Activated naive CD8-positive, alpha-beta T cell treated with anti-CD3 and anti-CD28 coated beads for 36 hours (primary cell): ENCODE results near the gene SAP30L. TPM values are rescaled to one million over a fixed set of nuclear protein-coding genes. Genes with fewer than 3 reads are reported as not detected.

ENCODE experiments used
- DNase-seq: peaks from one replicate; pipeline ENCODE4 v3.0.0; 2021
- H3K27ac Mint-ChIP-seq: one replicate; pipeline ENCODE4 v1.8.0; 2022; ENCODE audit warnings: mild to moderate bottlenecking, moderate library complexity, mixed read lengths
- H3K27me3 Mint-ChIP-seq: one replicate; pipeline ENCODE4 v1.8.0; 2022; ENCODE audit warnings: mild to moderate bottlenecking, mixed read lengths
- H3K36me3 Mint-ChIP-seq: one replicate; pipeline ENCODE4 v1.8.0; 2021; ENCODE audit warnings: mild to moderate bottlenecking, mixed read lengths
- H3K4me1 Mint-ChIP-seq: one replicate; pipeline ENCODE4 v1.8.0; 2021; ENCODE audit warnings: mixed read lengths
- H3K4me3 Mint-ChIP-seq: one replicate; pipeline ENCODE4 v1.8.0; 2022; ENCODE audit warnings: mild to moderate bottlenecking, moderate library complexity, mixed read lengths
- H3K9me3 Mint-ChIP-seq: one replicate; pipeline ENCODE4 v1.8.0; 2022; ENCODE audit warnings: mixed read lengths
- total RNA-seq, 2 experiments: library from RNA; stranded (reverse); gene quantifications; one replicate each; pipeline ENCODE4 v1.2.3, GENCODE V29; 2021

The SAP30L gene
- total RNA-seq, 2 experiments from 2014 or later: 24.8 to 25.8 TPM

DNA sequence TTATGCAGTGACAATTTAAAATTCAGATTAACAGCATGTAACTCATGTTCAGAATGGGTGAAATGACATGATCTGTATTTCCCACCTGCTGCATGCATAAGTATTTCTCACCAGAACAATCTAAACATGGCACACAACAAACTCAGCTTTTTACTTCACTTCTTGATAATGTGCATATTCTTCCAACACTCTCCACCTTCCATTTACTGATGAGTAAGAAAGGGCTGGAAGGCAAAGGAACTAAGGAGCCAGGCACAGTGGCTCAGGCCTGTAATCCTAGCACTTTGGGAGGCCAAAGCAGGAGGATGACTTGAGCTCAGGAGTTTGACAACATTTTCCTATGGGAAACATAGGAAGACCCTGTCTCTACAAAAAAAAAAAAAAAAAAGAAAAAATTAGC, 35.8 kb upstream of the SAP30L start:
- no peak for DNase-seq
- peaks cover 7% of the 10 kb centered on the region for H3K4me1 Mint-ChIP-seq
- H3K9me3 Mint-ChIP-seq: no peaks in the 10 kb centered on the region
- no peaks in the 10 kb centered on the region for H3K36me3 Mint-ChIP-seq
- no peak overlapping the region for H3K27ac Mint-ChIP-seq
- H3K27me3 Mint-ChIP-seq: no peaks in the 10 kb centered on the region
- no peak overlapping the region for H3K4me3 Mint-ChIP-seq

DNA sequence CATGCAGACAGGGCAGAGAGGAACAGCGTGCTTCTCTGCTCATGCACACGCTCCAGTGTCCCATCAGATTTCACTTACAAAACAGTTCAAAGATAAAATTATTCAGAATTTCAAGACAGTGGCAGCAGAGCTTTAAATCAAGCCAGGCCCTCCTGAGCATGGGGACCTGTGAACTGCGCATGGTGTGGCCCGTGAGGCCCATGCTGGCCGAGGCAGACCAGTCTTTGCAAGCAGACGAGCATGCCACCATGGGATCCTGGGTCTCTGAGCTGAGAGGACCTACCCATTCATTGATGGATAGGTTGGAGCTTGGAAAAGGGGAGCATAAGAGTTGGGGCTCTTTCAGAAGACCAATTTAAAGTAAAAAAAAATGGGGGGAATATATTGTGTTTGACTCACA, 35.0 kb upstream of the SAP30L start:
- DNase-seq: no peak
- no peaks in the 10 kb centered on the region for H3K27me3 Mint-ChIP-seq
- H3K36me3 Mint-ChIP-seq: no peaks in the 10 kb centered on the region

DNA sequence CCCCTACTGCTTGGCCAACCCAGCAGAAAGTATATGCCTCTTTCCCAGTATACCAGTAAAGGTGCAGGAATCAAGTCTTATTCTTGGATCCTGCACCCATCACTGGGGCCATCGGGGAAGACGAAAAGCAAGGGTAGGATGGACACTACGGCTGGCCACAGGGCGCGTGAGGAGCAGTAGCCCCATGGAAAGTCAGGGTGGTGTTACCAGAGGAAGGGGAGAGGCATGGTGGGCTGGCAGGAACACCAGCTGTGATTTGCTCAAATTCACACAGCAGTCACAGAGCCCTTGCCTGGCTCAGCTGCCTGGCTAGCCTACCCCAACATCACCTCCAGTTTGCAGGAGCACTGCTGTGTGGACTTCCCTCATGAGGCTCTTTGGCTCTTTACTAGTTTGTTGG, 34.5 kb upstream of the SAP30L start:
- Mint-ChIP-seq H3K27ac (no peak overlapping the region), H3K27me3 (no peaks in the 10 kb centered on the region), H3K4me1 (no peaks in the 10 kb centered on the region), H3K4me3 (no peak overlapping the region), H3K9me3 (no peaks in the 10 kb centered on the region), H3K36me3 (no peaks in the 10 kb centered on the region)
- no peak for DNase-seq

More for the DNA sequence above, 35.0 kb upstream of the SAP30L start:
- H3K27ac Mint-ChIP-seq: no peak overlapping the region
- no peaks in the 10 kb centered on the region for H3K9me3 Mint-ChIP-seq
- H3K4me3 Mint-ChIP-seq: no peak overlapping the region
- H3K4me1 Mint-ChIP-seq: no peaks in the 10 kb centered on the region

DNA sequence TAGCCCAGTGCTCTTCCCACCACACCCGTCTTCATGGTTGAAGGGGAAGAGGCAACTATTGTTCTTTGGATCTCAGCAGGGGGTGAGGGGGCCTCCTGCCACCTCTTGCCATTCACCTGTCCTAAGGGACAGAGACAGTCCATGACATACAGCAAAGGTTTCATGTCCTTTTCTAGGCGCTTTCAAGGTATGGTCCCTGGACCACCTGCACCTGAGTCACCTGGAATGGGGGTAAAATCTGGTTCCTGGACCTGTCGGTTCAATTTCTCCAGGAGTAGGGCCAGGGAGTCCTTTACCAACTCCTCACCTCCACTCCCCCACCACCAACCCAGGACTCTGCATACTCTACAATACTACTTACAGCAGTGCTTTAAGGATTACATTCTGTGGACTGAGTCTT, 33.5 kb upstream of the SAP30L start:
- H3K36me3 Mint-ChIP-seq: no peaks in the 10 kb centered on the region
- no peaks in the 10 kb centered on the region for H3K9me3 Mint-ChIP-seq
- no peak overlapping the region for H3K27ac Mint-ChIP-seq
- H3K4me3 Mint-ChIP-seq: no peak overlapping the region
- no peaks in the 10 kb centered on the region for H3K27me3 Mint-ChIP-seq
- no peaks in the 10 kb centered on the region for H3K4me1 Mint-ChIP-seq
- no peak for DNase-seq

DNA sequence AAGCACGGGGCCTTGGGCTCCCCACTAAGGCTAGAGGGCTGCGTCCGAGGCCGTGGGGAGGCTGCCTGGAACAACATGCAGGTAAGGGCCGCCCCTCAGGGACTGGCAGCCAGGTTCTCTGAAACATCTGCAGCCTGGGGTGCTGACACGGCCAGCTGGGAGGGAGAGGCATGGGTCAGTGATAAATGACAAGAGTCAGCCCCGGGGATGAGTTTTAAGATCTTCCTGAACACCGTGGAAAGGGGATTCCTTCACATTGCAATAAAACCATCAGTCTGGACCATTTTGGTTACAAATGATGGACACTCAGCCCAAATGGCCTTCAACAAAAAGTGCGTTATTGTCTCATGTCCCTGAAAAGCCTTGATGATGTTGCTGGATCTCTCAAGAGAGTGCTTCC, 32.9 kb upstream of the SAP30L start:
- Mint-ChIP-seq H3K36me3 (no peaks in the 10 kb centered on the region), H3K4me3 (no peak overlapping the region), H3K27me3 (no peaks in the 10 kb centered on the region), H3K27ac (no peak overlapping the region), H3K9me3 (no peaks in the 10 kb centered on the region), H3K4me1 (no peaks in the 10 kb centered on the region)
- no peak for DNase-seq

DNA sequence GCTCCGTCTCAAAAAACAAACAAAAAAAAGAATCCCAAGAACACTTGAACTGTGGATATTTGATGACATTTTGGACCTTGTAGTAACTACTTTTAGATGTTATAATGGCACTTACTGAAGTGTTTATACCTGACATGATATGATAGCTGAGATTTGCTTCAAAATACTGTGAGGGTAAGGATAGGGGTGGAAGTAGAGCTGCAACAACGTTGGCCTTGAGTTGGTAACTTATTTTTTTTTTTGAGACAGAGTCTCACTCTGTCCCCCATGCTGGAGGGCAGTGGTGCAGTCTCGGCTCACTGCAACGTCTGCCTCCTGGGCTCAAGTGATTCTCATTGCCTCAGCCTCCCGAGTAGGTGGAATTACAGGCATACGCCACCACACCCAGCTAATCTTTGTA, 30.7 kb upstream of the SAP30L start:
- Mint-ChIP-seq H3K9me3 (no peaks in the 10 kb centered on the region), H3K36me3 (no peaks in the 10 kb centered on the region)

DNA sequence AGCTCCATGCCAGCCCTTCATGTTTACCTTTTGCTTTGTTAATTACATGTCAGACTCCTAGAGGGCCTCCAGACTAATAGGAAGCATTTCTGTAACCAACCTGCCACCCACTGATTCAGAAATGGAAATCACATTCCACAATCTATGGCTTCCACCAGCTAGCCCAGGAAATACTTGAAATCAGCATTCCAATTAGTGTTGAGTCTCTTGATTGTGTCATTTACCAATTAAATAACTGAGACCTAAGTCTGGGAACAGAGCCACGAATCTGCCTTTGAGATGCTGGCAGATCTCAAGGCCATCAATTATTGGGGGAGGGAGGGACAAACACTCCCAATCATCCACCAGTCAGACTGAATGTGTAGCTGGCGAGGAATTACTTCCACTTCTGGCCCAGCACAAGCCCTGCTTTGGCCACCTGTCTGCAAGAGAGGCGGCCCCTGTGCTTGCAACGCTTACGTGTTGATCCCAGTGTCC, 27.4 kb upstream of the SAP30L start:
- no peaks in the 10 kb centered on the region for H3K4me1 Mint-ChIP-seq
- no peaks in the 10 kb centered on the region for H3K27me3 Mint-ChIP-seq
- H3K4me3 Mint-ChIP-seq: no peak overlapping the region
- peaks cover 17% of the 10 kb centered on the region for H3K36me3 Mint-ChIP-seq
- H3K9me3 Mint-ChIP-seq: peaks cover 4% of the 10 kb centered on the region
- DNase-seq: no peak
- no peak overlapping the region for H3K27ac Mint-ChIP-seq

More for the DNA sequence above, 30.7 kb upstream of the SAP30L start:
- no peaks in the 10 kb centered on the region for H3K27me3 Mint-ChIP-seq
- no peak overlapping the region for H3K27ac Mint-ChIP-seq
- no peaks in the 10 kb centered on the region for H3K4me1 Mint-ChIP-seq
- H3K4me3 Mint-ChIP-seq: no peak overlapping the region
- DNase-seq: no peak

DNA sequence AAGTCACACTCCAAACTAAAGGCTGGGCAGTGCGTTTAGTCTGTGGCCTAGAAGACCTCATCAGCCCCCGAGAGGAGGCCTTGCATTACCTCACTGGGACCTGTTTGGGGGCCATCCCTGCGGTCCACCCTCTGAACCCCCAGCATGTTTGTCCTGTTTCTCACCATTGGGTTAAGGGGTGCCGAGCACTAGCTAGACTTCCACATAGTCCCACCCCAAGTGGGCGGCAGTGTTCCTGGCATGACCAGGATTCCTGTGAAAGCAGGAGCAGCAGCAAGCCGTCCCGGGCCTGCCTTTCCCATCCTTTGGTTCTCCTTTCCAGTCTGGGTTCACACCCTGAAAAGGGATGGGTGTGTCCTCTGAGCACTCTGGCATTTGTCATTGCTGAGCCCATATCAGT, 26.6 kb upstream of the SAP30L start:
- no peak overlapping the region for H3K4me3 Mint-ChIP-seq
- H3K9me3 Mint-ChIP-seq: peaks cover 9% of the 10 kb centered on the region
- DNase-seq: no peak
- no peak overlapping the region for H3K27ac Mint-ChIP-seq
- H3K27me3 Mint-ChIP-seq: no peaks in the 10 kb centered on the region
- peaks cover 1% of the 10 kb centered on the region for H3K4me1 Mint-ChIP-seq
- H3K36me3 Mint-ChIP-seq: peaks cover 23% of the 10 kb centered on the region

DNA sequence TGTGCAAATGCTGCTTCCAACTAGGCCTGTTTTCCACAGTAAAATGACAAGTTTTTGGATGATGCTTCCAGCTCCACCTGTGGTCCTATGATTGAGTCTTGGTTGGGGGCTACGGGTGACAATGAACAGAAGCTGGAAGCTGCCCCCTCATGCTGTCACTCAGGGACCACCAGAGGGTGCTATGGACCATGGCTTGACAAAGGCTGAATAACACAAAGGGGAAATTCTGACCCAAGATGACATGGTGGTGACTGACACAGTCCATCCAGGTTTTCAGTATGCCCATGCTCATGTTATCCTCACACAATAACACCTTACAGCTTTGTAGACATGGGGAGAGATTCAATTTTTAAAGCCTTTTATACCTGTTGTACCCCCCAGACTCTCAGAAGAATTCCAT, 23.9 kb upstream of the SAP30L start:
- Mint-ChIP-seq H3K36me3 (peaks cover 31% of the 10 kb centered on the region), H3K4me1 (peaks cover 5% of the 10 kb centered on the region), H3K9me3 (peaks cover 9% of the 10 kb centered on the region)

DNA sequence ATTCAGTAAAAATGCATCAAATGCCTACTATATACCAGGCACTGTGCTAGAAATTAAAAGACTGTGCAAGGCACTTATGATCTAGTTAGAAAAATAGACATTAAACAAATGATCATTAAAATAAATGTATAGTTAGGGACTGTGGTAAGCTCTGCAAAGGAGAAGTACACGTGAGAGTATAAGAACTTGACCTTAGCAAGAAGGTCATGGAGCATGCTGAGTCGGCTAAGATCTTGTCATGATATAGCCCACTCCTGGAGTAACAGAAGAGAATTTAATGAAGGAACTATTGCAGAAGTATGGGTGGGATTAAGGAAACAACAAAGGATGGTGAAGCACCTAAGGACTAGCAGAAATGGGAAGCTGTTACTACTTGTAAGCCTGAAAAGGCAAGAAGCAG, 23.5 kb upstream of the SAP30L start:
- Mint-ChIP-seq H3K4me1 (peaks cover 5% of the 10 kb centered on the region), H3K9me3 (peaks cover 9% of the 10 kb centered on the region), H3K4me3 (no peak overlapping the region), H3K36me3 (peaks cover 35% of the 10 kb centered on the region), H3K27me3 (no peaks in the 10 kb centered on the region), H3K27ac (no peak overlapping the region)
- no peak for DNase-seq

More for the DNA sequence above, 23.9 kb upstream of the SAP30L start:
- Mint-ChIP-seq H3K4me3 (no peak overlapping the region), H3K27ac (no peak overlapping the region), H3K27me3 (no peaks in the 10 kb centered on the region)
- DNase-seq: peak; percentile 10

DNA sequence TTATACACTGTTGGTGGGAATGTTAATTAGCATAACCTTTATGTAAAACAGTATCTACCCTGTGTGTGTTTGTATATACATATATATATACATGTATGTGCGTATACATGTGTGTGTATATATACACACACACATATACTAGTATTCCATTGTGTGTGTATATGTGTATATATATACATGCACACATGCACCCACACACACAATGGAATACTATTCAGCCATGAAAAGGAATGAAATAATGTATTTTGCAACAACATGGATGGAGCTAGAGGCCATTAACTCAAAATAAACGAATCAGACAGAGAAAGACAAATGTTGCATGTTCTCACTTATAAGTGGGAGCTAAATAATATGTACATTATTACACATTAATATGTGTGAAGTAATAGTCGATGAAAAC, 17.6 kb upstream of the SAP30L start:
- peaks cover 7% of the 10 kb centered on the region for H3K4me1 Mint-ChIP-seq
- no peak overlapping the region for H3K4me3 Mint-ChIP-seq
- peaks cover 7% of the 10 kb centered on the region for H3K9me3 Mint-ChIP-seq
- no peaks in the 10 kb centered on the region for H3K27me3 Mint-ChIP-seq
- DNase-seq: no peak
- peaks cover 40% of the 10 kb centered on the region for H3K36me3 Mint-ChIP-seq
- no peak overlapping the region for H3K27ac Mint-ChIP-seq

DNA sequence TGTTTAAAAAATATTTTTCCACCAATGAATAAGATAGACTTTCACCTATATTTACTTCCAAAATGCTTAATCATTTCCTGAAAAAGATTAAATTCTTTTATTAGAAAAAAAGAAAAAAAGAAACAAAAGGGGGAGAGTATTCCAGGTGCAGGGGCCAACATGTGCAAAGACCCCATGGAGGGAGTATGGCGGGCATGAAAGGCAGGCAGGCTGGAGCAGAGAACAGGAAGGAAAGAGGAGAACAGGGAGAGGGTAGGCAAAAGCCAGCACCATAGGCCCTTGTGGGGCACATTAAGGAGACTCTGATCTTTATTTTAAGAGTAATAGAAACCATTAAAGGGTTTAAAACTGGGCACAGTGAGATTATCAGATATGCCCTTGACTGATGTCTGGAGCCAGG, 16.5 kb upstream of the SAP30L start:
- Mint-ChIP-seq H3K4me1 (peaks cover 6% of the 10 kb centered on the region), H3K9me3 (no peaks in the 10 kb centered on the region), H3K27me3 (no peaks in the 10 kb centered on the region), H3K27ac (no peak overlapping the region), H3K4me3 (no peak overlapping the region), H3K36me3 (peaks cover 36% of the 10 kb centered on the region)
- no peak for DNase-seq

DNA sequence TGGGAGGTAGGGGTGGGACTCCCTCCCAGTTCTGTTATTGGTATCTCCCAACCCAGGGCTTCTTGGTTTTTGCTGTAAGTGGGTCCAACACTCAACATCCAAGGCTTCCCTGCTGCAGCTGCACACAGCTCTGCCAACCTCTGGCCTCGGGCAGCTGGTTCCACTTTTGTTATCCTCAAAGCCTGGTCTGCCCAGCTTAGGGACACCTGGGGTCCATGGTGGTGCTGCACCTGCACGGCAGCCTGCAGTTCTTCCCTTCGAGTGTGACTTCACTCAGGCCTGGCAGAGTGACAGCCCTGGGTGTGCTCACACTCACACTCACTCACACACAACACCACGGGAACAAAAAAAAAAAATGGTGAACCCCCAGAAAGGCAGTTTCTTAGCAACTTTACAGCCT, 15.3 kb upstream of the SAP30L start:
- Mint-ChIP-seq H3K36me3 (peaks cover 31% of the 10 kb centered on the region), H3K9me3 (no peaks in the 10 kb centered on the region), H3K27me3 (no peaks in the 10 kb centered on the region), H3K4me3 (no peak overlapping the region), H3K27ac (no peak overlapping the region), H3K4me1 (peaks cover 2% of the 10 kb centered on the region)
- no peak for DNase-seq

DNA sequence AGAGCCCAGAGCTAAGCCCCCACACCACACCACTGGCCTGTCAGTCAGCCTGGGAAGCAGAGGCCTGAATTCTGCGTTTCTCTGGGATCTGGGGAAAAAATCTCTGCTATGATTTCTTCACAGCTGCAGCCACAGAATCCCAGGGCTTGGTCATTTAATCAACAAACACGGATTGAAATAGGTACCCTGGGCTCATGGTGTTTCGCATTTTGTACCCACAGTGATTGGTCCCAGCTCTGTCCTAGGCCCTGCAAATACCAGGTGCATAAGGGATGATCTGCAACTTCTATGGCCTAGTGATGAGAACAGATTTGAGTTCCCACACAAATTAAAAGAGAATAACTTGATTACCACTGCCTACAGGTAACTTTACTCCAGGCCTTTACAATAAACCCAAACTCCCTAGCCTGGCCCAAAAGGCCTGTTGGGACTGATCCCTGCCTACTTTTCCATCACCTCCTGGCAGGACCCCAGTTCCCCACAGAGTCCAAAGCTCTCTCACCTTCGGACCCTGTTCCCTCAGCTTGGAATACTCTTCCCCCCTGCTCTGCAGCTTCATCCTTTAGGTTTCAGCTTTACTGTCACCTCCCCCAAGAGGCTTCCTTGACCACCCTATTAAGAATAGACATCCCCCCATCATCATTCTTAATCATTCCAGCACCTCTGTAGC, 14.7 kb upstream of the SAP30L start:
- Mint-ChIP-seq H3K27ac (no peak overlapping the region), H3K4me1 (peaks cover 2% of the 10 kb centered on the region), H3K27me3 (no peaks in the 10 kb centered on the region), H3K9me3 (no peaks in the 10 kb centered on the region), H3K36me3 (peaks cover 35% of the 10 kb centered on the region), H3K4me3 (no peak overlapping the region)
- no peak for DNase-seq

DNA sequence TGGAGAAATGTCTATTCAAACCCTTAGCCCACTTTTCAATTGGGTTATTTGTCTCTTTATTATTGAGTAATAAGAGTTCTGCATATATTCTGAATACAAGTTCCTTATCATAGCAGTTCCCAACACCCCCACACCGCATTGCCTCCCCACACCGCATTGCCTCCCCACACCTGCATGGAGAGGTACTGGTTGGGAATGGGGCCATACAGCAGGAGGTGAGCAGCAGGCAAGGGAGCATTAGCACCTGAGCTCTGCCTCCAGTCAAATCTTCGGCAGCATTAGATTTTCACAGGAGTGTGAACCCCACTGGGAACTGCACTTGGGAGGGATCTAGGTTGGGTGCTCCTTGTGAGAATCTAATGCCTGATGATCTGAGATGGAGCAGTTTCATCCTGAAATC, 10.6 kb upstream of the SAP30L start:
- H3K4me3 Mint-ChIP-seq: no peak overlapping the region
- no peaks in the 10 kb centered on the region for H3K4me1 Mint-ChIP-seq

DNA sequence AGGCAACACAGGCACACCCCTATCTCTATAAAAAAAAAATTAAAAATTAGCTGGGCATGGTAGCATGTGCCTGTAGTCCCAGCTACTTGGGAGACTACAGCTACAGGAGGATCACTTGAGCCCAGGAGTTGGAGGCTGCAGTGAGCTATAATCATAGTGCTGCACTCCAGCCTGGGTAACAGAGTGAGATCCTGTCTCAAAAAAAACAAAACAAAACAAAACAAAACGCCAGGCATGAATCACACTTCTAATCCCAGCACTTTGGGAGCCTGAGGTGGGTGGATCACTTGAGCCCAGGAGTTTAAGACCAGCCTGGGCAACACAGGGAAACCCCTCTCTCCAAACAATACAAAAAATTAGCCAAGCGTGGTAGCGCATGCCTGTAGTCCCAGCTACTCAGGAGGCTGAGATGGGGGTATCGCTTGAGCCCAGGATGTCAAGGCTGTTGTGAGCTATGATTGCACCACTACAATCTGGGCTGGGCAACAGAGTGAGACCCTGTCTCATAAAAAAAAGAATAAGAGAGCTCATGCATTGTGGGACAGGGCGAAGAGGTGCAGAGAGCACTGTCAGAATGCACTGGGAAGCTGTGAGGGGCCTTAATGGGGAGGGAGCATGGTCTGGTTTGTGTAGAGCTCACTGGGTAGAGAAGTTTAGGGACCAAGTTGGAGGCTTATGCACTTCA, 8.4 kb upstream of the SAP30L start:
- peaks cover 7% of the 10 kb centered on the region for H3K4me1 Mint-ChIP-seq
- H3K4me3 Mint-ChIP-seq: no peak overlapping the region
- H3K27ac Mint-ChIP-seq: no peak overlapping the region
- peaks cover 45% of the 10 kb centered on the region for H3K36me3 Mint-ChIP-seq
- no peaks in the 10 kb centered on the region for H3K9me3 Mint-ChIP-seq
- H3K27me3 Mint-ChIP-seq: no peaks in the 10 kb centered on the region
- no peak for DNase-seq

More for the DNA sequence above, 10.6 kb upstream of the SAP30L start:
- no peaks in the 10 kb centered on the region for H3K9me3 Mint-ChIP-seq
- DNase-seq: no peak
- H3K27me3 Mint-ChIP-seq: no peaks in the 10 kb centered on the region
- H3K36me3 Mint-ChIP-seq: peaks cover 35% of the 10 kb centered on the region
- H3K27ac Mint-ChIP-seq: no peak overlapping the region
